ENCODE data around the gene COL27A1. TPM values are rescaled to one million over a fixed set of nuclear protein-coding genes. Genes with fewer than 3 reads are reported as not detected.

COL27A1 gene
- total RNA-seq, 1 donor from 2014 or later: 1.3 TPM

GRCh38 chr9:114291064-114291474 lies 135.7 kb downstream of the COL27A1 start:
- DNase-seq (ENCODE audit: low read depth) (peak; percentile 59), FAIRE-seq (peak; percentile 13)
- Histone ChIP-seq H3K36me3 (ENCODE audit: control insufficient read depth, insufficient read depth, low read length) (peaks cover 12% of the 10 kb centered on the region), H3K27me3 (ENCODE audit: control insufficient read depth, insufficient read depth, low read length) (no peaks in the 10 kb centered on the region), H3K4me3 (ENCODE audit: low read depth, low read length) (no peak overlapping the region)
- TF ChIP-seq, protein P1, sequence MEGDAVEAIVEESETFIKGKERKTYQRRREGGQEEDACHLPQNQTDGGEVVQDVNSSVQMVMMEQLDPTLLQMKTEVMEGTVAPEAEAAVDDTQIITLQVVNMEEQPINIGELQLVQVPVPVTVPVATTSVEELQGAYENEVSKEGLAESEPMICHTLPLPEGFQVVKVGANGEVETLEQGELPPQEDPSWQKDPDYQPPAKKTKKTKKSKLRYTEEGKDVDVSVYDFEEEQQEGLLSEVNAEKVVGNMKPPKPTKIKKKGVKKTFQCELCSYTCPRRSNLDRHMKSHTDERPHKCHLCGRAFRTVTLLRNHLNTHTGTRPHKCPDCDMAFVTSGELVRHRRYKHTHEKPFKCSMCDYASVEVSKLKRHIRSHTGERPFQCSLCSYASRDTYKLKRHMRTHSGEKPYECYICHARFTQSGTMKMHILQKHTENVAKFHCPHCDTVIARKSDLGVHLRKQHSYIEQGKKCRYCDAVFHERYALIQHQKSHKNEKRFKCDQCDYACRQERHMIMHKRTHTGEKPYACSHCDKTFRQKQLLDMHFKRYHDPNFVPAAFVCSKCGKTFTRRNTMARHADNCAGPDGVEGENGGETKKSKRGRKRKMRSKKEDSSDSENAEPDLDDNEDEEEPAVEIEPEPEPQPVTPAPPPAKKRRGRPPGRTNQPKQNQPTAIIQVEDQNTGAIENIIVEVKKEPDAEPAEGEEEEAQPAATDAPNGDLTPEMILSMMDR (IDR thresholded peaks at IDR 0.05; ENCODE audit: insufficient read depth, low read length, severe bottlenecking): peak; percentile 80

DNA sequence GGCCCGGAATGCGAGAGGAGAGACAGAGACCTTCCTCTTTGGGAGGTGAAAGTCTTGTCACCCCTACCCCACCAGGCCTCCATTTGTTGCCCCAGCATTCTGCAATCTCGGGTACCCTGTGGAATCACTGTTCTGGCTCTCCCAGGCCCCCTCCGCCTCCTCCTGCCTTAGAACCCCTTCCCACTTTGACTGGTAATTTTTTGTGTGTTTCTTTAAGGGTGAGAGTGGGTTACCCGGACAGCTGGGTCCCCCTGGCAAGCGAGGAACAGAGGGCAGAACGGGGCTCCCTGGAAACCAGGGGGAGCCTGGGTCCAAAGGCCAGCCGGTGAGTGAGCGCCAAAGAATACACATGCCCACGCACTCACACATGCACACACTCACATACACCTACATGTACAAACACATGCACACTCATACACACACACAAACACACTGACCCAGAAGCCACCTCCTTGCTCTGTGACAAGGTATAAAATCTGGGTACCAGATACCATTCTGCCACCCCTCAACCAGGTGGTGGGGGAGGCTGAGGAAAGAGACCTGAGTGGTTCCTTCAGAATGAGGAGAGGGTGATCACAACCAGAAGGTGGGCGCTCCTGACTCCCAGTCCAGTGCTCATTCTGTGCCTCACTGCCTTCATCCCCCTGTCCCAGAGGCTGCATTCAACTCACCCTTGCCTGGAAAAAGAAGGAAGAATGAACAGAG lies 136.7 kb downstream of the COL27A1 start:
- TF ChIP-seq, protein P1 (IDR thresholded peaks at IDR 0.05; ENCODE audit: insufficient read depth, low read length, severe bottlenecking): no peak
- DNase-seq (ENCODE audit: low read depth) (no peak), FAIRE-seq (peak; percentile 52)
- no peak overlapping the region for H3K4me3 ChIP-seq (ENCODE audit: low read depth, low read length)
- H3K27me3 ChIP-seq (ENCODE audit: control insufficient read depth, insufficient read depth, low read length): no peaks in the 10 kb centered on the region
- H3K36me3 ChIP-seq (ENCODE audit: control insufficient read depth, insufficient read depth, low read length): peaks cover 12% of the 10 kb centered on the region

GRCh38 chr9:114294664-114295063 lies 139.3 kb downstream of the COL27A1 start:
- Histone ChIP-seq H3K36me3 (ENCODE audit: control insufficient read depth, insufficient read depth, low read length) (peaks cover 12% of the 10 kb centered on the region), H3K4me3 (ENCODE audit: low read depth, low read length) (no peak overlapping the region), H3K27me3 (ENCODE audit: control insufficient read depth, insufficient read depth, low read length) (no peaks in the 10 kb centered on the region)
- FAIRE-seq (no peak), DNase-seq (ENCODE audit: low read depth) (no peak)
- TF ChIP-seq, protein P1 (IDR thresholded peaks at IDR 0.05; ENCODE audit: insufficient read depth, low read length, severe bottlenecking): no peak

- FAIRE-seq (no peak), DNase-seq (ENCODE audit: low read depth) (no peak)
- H3K27me3 ChIP-seq (ENCODE audit: control insufficient read depth, insufficient read depth, low read length): no peaks in the 10 kb centered on the region
- no peak overlapping the region for H3K4me3 ChIP-seq (ENCODE audit: low read depth, low read length)
- TF ChIP-seq, protein P1 (IDR thresholded peaks at IDR 0.05; ENCODE audit: insufficient read depth, low read length, severe bottlenecking): no peak
- peaks cover 20% of the 10 kb centered on the region for H3K36me3 ChIP-seq (ENCODE audit: control insufficient read depth, insufficient read depth, low read length)
Measured at GRCh38 chr9:114296338-114296737, 141.0 kb downstream of the COL27A1 start.

DNA sequence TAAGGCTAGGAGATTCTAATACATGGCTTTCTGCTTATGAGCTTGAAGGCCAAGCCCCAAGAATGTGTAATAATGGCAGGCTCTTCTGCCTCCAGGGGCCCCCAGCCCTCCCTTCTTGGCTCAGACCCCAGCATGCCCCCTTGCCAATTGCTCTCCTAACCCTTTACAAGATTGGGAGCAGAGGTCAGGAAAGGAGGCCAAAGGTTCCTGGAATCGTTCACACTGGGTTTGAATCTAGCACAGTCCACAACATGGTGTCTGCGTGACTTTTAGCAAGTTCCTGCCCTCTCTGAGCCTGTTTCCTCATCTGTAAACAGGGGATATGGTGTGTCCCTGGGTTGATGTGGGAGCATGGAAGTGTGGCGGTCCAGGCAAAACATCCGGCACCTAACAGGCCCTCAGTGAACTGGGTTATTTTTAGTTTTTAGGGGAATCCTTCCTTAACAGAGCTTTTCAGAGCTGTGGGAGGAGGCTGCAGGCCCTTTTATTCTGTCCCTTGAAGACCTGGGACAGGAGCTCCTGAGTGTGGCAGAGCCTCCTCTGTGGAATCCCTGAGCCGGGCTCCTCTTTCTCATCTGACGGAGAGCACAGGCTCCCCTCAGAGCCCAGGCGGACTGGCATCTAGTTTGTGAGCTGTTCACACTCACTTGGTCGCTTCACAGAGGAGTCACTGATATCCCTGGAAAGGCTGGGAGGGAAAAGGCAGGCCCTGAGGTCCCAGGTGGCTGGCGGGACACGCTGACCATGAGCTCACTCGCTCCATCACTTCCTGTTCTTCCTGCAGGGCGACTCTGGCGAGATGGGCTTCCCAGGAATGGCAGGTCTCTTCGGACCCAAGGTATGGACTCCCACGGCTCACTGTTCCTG lies 144.2 kb downstream of the COL27A1 start:
- FAIRE-seq: no peak
- no peak for DNase-seq (ENCODE audit: low read depth)
- TF ChIP-seq, protein P1 (IDR thresholded peaks at IDR 0.05; ENCODE audit: insufficient read depth, low read length, severe bottlenecking): no peak
- Histone ChIP-seq H3K27me3 (ENCODE audit: control insufficient read depth, insufficient read depth, low read length) (no peaks in the 10 kb centered on the region), H3K36me3 (ENCODE audit: control insufficient read depth, insufficient read depth, low read length) (peaks cover 18% of the 10 kb centered on the region), H3K4me3 (ENCODE audit: low read depth, low read length) (no peak overlapping the region)
